Measurements from ENCODE around the gene MYL12B.

The MYL12B gene

GRCh38 chr18:3245185-3245564, 16.8 kb upstream of the MYL12B start:
- CTCF ChIA-PET = interaction anchor here (0.6 to 4.8 kb wide), 22 partner anchors 9 to 464 kb away, joined by 3 to 84 read pairs (median 4); no protein-coding TSS in a partner anchor
- no peak overlapping the region for H3K27ac ChIP-seq (ENCODE audit: extremely low read depth, low read depth, low read length)
- H3K9me3 ChIP-seq (ENCODE audit: control insufficient read depth, insufficient read depth, low read depth, low read length) = no peaks in the 10 kb centered on the region
- peaks cover 4% of the 10 kb centered on the region for H3K4me1 ChIP-seq (ENCODE audit: control insufficient read depth, insufficient read depth, low read length)
- H3K36me3 ChIP-seq (ENCODE audit: control insufficient read depth in 2 of 2, insufficient read depth in 1 of 2, low read length in 2 of 2) = peaks cover 0 to 3% of the 10 kb centered on the region in 2 experiments; a peak in 2 of 3 replicates
- TF ChIP-seq FEZF1 (tag by site-specific recombination; IDR thresholded peaks at IDR 0.05) (no peak), ZNF280D (tag by site-specific recombination; IDR thresholded peaks at IDR 0.05) (no peak), ZNF121 (tag by site-specific recombination; IDR thresholded peaks at IDR 0.05) (no peak), ZNF544 (tag by site-specific recombination; IDR thresholded peaks at IDR 0.05) (no peak), ZNF248 (tag by site-specific recombination; IDR thresholded peaks at IDR 0.05) (no peak), ZNF138 (tag by site-specific recombination; IDR thresholded peaks at IDR 0.05; ENCODE audit: borderline replicate concordance) (no peak)
- H3K4me3 ChIP-seq (ENCODE audit: low read depth, low read length) = no peak overlapping the region
- POLR2A ChIA-PET = interaction anchor here (0.7 kb wide), 1 partner anchor 311 kb away, joined by 5 read pairs; no protein-coding TSS in a partner anchor

DNA sequence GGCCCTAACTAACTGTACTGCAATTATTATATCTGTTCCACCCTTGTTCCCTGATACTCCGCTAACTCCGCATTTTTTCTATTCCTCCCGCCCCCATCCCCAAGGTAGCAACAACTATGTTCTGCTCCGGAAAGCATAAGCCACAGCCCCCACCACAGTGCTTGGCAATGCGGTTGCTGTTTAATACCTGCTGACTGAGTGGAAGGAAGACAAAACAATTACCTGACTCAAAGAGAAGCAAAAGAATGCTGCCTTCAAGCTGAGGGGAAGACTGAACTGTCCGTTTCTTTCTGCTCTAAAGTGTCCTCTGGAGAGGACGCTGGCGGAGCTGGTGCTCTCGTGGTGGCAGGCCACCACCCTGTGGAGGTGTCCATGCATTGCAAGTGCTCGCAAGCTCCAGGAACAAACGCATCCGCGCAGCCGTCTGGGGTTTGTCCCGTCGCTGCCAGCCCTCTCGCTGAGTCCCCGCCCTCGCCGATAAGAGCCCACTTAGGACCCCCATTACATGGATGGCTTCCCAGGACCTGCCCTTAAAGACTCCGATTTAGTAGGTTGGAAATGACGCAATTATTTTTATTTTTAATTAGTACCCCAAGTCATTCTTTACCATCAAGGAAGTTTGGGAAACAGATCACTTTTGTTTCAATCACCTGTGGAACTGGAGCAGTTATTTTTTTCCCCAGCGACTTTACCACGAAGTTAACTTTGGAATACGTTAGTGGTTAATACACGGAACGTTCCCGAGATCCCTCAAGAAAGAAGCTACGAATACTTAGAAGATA, 15.9 kb upstream of the MYL12B start:
- POLR2A ChIA-PET = interaction anchor here (0.6 to 1.0 kb wide), 3 partner anchors 15 to 202 kb away, joined by 4 to 5 read pairs (median 4); no protein-coding TSS in a partner anchor
- Histone ChIP-seq H3K4me3 (ENCODE audit: low read depth, low read length) (peak overlapping the region; percentile 34), H3K36me3 (ENCODE audit: control insufficient read depth in 2 of 2, insufficient read depth in 1 of 2, low read length in 2 of 2) (peaks cover 0 to 3% of the 10 kb centered on the region in 2 experiments; a peak in 2 of 3 replicates), H3K4me1 (ENCODE audit: control insufficient read depth, insufficient read depth, low read length) (peaks cover 9% of the 10 kb centered on the region), H3K9me3 (ENCODE audit: control insufficient read depth, insufficient read depth, low read depth, low read length) (no peaks in the 10 kb centered on the region), H3K27ac (ENCODE audit: extremely low read depth, low read depth, low read length) (no peak overlapping the region)
- CTCF ChIA-PET = interaction anchor here (0.6 to 4.8 kb wide), 52 partner anchors 10 to 590 kb away, joined by 3 to 84 read pairs (median 4); no protein-coding TSS in a partner anchor
- TF ChIP-seq ZNF654 (tag by site-specific recombination; IDR thresholded peaks at IDR 0.05; ENCODE audit: low read depth) = peak; percentile 90
- peak; percentile 48; the same call in 1 of the 2 replicates for TF ChIP-seq ZSCAN30 (tag by site-specific recombination; IDR thresholded peaks at IDR 0.05)
- peak; percentile 78 for TF ChIP-seq PRDM4 (tag by site-specific recombination; IDR thresholded peaks at IDR 0.05)
- no peak for TF ChIP-seq ZNF16 (tag by site-specific recombination; IDR thresholded peaks at IDR 0.05; ENCODE audit: low read depth)
- TF ChIP-seq ZNF335 (tag by site-specific recombination; conservative IDR thresholded peaks at IDR 0.05) = peak; percentile 74
- peak; percentile 66 for TF ChIP-seq SCRT2 (tag by site-specific recombination; IDR thresholded peaks at IDR 0.05)
- TF ChIP-seq KLF1 (tag by site-specific recombination; IDR thresholded peaks at IDR 0.05) = no peak
- TF ChIP-seq ZNF391 (tag by site-specific recombination; IDR thresholded peaks at IDR 0.05; ENCODE audit: borderline replicate concordance, low read depth) = peak; percentile 18; the same call in 1 of the 2 replicates
- no peak for TF ChIP-seq ZNF626 (tag by site-specific recombination; IDR thresholded peaks at IDR 0.05)
- no peak for TF ChIP-seq ZNF292 (tag by site-specific recombination; IDR thresholded peaks at IDR 0.05; ENCODE audit: borderline replicate concordance, low read depth)
- no peak for TF ChIP-seq ZNF311 (tag by site-specific recombination; IDR thresholded peaks at IDR 0.05; ENCODE audit: borderline replicate concordance)
- 0 out of 2 replicates have a peak, but pooled peaks have one; percentile 40 for TF ChIP-seq SP7 (tag by site-specific recombination; IDR thresholded peaks at IDR 0.05)
- peak; percentile 59 for TF ChIP-seq ZNF366 (tag by site-specific recombination; conservative IDR thresholded peaks at IDR 0.05)
- no peak for TF ChIP-seq SP2 (tag by site-specific recombination; IDR thresholded peaks at IDR 0.05)
- TF ChIP-seq ZNF121 (tag by site-specific recombination; IDR thresholded peaks at IDR 0.05) = peak; percentile 95
- TF ChIP-seq INSM2 (tag by site-specific recombination; IDR thresholded peaks at IDR 0.05) = no peak
- TF ChIP-seq ZNF2 (tag by site-specific recombination; IDR thresholded peaks at IDR 0.05) = 0 out of 2 replicates have a peak, but pooled peaks have one; percentile 63
- no peak; the same call in 1 of the 2 replicates for TF ChIP-seq ZNF140 (tag by site-specific recombination; IDR thresholded peaks at IDR 0.05)
- TF ChIP-seq, protein P1, sequence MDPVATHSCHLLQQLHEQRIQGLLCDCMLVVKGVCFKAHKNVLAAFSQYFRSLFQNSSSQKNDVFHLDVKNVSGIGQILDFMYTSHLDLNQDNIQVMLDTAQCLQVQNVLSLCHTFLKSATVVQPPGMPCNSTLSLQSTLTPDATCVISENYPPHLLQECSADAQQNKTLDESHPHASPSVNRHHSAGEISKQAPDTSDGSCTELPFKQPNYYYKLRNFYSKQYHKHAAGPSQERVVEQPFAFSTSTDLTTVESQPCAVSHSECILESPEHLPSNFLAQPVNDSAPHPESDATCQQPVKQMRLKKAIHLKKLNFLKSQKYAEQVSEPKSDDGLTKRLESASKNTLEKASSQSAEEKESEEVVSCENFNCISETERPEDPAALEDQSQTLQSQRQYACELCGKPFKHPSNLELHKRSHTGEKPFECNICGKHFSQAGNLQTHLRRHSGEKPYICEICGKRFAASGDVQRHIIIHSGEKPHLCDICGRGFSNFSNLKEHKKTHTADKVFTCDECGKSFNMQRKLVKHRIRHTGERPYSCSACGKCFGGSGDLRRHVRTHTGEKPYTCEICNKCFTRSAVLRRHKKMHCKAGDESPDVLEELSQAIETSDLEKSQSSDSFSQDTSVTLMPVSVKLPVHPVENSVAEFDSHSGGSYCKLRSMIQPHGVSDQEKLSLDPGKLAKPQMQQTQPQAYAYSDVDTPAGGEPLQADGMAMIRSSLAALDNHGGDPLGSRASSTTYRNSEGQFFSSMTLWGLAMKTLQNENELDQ (tag by site-specific recombination; IDR thresholded peaks at IDR 0.05; ENCODE audit: low read depth) = no peak

All from HEK293 (cell line).